ENCODE measurements around the gene PLXNA4. TPM values are rescaled to one million over a fixed set of nuclear protein-coding genes. Genes with fewer than 3 reads are reported as not detected.

The PLXNA4 gene
- total RNA-seq, 1 experiment from 2014 or later = not detected

- RAD21 ChIA-PET (ENCODE audit: low non-redundant PET in 1 of 2, low total read pairs in 2 of 2, uncharacterized antibody in 2 of 2, unreplicated experiment in 2 of 2) = no interaction called here
- Histone ChIP-seq H3K27me3 (ENCODE audit: insufficient read depth, low read length) (peaks cover 66% of the 10 kb centered on the region), H3K4me1 (ENCODE audit: control insufficient read depth in 1 of 2, insufficient read depth in 2 of 2, low read length in 2 of 2) (no peaks in the 10 kb centered on the region), H3K4me2 (ENCODE audit: low read length) (no peak overlapping the region), H3K9ac (ENCODE audit: low read length) (no peak overlapping the region), H3K36me3 (ENCODE audit: control insufficient read depth in 1 of 2, insufficient read depth in 2 of 2, low read length in 2 of 2) (no peaks in the 10 kb centered on the region), H2AFZ (ENCODE audit: low read depth, low read length, poor library complexity, severe bottlenecking) (no peak overlapping the region), H3K79me2 (ENCODE audit: insufficient read depth, low read length) (no peaks in the 10 kb centered on the region), H3K27ac (ENCODE audit: low read depth, low read length) (no peak overlapping the region), H3K4me3 (replicated peaks in 1 of 2; ENCODE audit: low read depth in 1 of 2, low read length in 2 of 2) (no peak overlapping the region), H3K9me3 (ENCODE audit: control insufficient read depth in 1 of 2, insufficient read depth in 1 of 2, low read depth in 1 of 2, low read length in 2 of 2) (no peaks in the 10 kb centered on the region), H3K9me2 (ENCODE audit: insufficient read depth) (no peaks in the 10 kb centered on the region), H4K20me1 (ENCODE audit: insufficient read depth) (no peaks in the 10 kb centered on the region)
- no peak for TF ChIP-seq CEBPB (IDR thresholded peaks at IDR 0.05; ENCODE audit: low read depth)
- no peak for TF ChIP-seq EZH2phosphoT487 (IDR thresholded peaks at IDR 0.05; ENCODE audit: borderline replicate concordance)
- no peak for TF ChIP-seq ELF1 (IDR thresholded peaks at IDR 0.05; ENCODE audit: borderline replicate concordance, low read depth)
- TF ChIP-seq JUND (IDR thresholded peaks at IDR 0.05) = no peak
- TF ChIP-seq ZBTB33 (IDR thresholded peaks at IDR 0.05; ENCODE audit: extremely low read depth, insufficient replicate concordance, low read length) = no peak
- TF ChIP-seq YY1 (IDR thresholded peaks at IDR 0.05; ENCODE audit: extremely low read depth, insufficient replicate concordance, low read depth, low read length) = no peak
- TF ChIP-seq SRF (IDR thresholded peaks at IDR 0.05; ENCODE audit: low read depth) = no peak
- no peak for TF ChIP-seq MAX (IDR thresholded peaks at IDR 0.05)
- TF ChIP-seq EGR1 (IDR thresholded peaks at IDR 0.05; ENCODE audit: low read depth) = no peak
- TF ChIP-seq SP1 (IDR thresholded peaks at IDR 0.05; ENCODE audit: low read depth) = no peak
- no peak for TF ChIP-seq TCF7L2 (IDR thresholded peaks at IDR 0.05; ENCODE audit: borderline replicate concordance, extremely low read depth, insufficient read depth, insufficient read length)
- no peak for TF ChIP-seq ATF3 (IDR thresholded peaks at IDR 0.05)
- no peak for TF ChIP-seq FOSL1 (IDR thresholded peaks at IDR 0.05; ENCODE audit: low read depth)
- no peak for TF ChIP-seq RAD21 (IDR thresholded peaks at IDR 0.05; ENCODE audit: low read depth)
- TF ChIP-seq SIN3A (IDR thresholded peaks at IDR 0.05; ENCODE audit: low read depth) = no peak
- TF ChIP-seq POLR2AphosphoS5 (IDR thresholded peaks at IDR 0.05; ENCODE audit: low read depth, low read length) = no peak
- no peak for TF ChIP-seq ZFX (IDR thresholded peaks at IDR 0.05)
- no peak for TF ChIP-seq ZNF274 (IDR thresholded peaks at IDR 0.05; ENCODE audit: low read depth, low read length)
- no peak for TF ChIP-seq REST (IDR thresholded peaks at IDR 0.05; ENCODE audit: low read depth)
- intact Hi-C loops (cut with micrococcal nuclease) = no loop called here
- POLR2A ChIA-PET = no interaction called here
- ATAC-seq = no peak
- CTCF ChIA-PET = no interaction called here
- BruUV-seq (replicated peaks) = no TSS peak
- no peak for DNase-seq (ENCODE audit: low read depth, low spot score)
Observed at GRCh38 chr7:132456418-132456817, 119.9 kb downstream of the PLXNA4 start.
